Stimulated activated CD8-positive, alpha-beta memory T cell treated with anti-CD3 and anti-CD28 coated beads, Interleukin-2, amount 100 ng/mL, for 48 hours (primary cell): ENCODE results near the gene C2orf15.
"Not testable (repeated sequence)": the region's sequence is repeated elsewhere in the genome, so short reads cannot be mapped to it uniquely, and the experiment has no call there.

Experiments used
- DNase-seq, 2 donors: peaks; one replicate each; pipeline ENCODE4 v3.0.0-alpha.2; 2020; ENCODE audit warnings: low read depth in 2 of 2

Gene C2orf15

GRCh38 chr2:99166218-99166617 is 24.7 kb downstream of the C2orf15 start:
- DNase-seq: no peak

GRCh38 chr2:99169534-99169933 is 28.0 kb downstream of the C2orf15 start:
- DNase-seq: no peak

GRCh38 chr2:99171377-99172140 is 30.1 kb downstream of the C2orf15 start:
- DNase-seq: no peak

- peak; percentile 73 to 78 for DNase-seq
These were observed 39.5 kb downstream of the C2orf15 start, which contains the start of the genes MITD1 and MRPL30 for GRCh38 chr2:99180755-99181623. TSS of gene MITD1 (minus strand) at chr2:99181058. CDS start at chr2:99180981, 77 bp downstream. TSS of gene MRPL30 (plus strand) at chr2:99181184. CDS start at chr2:99186204, 5,020 bp downstream.

GRCh38 chr2:99181624-99182000 is 40.1 kb downstream of the C2orf15 start:
- no peak for DNase-seq

GRCh38 chr2:99183025-99183424 is 41.5 kb downstream of the C2orf15 start:
- no peak for DNase-seq

GRCh38 chr2:99184811-99185210 is 43.3 kb downstream of the C2orf15 start:
- no peak for DNase-seq

GRCh38 chr2:99187011-99187410 is 45.5 kb downstream of the C2orf15 start:
- DNase-seq: no peak

- no peak for DNase-seq
These were observed 46.9 kb downstream of the C2orf15 start for GRCh38 chr2:99188357-99188756.

- DNase-seq: no peak
These were observed 49.0 kb downstream of the C2orf15 start for GRCh38 chr2:99190548-99190947.

GRCh38 chr2:99192364-99192763 is 50.9 kb downstream of the C2orf15 start:
- not testable (repeated sequence) for DNase-seq

GRCh38 chr2:99198103-99198841 is 56.8 kb downstream of the C2orf15 start:
- no peak for DNase-seq

GRCh38 chr2:99200076-99200800 is 58.7 kb downstream of the C2orf15 start:
- no peak for DNase-seq
